SU-DHL-6 (cell line): ENCODE measurements around the gene SLC30A7.

Source experiments
- CTCF ChIP-seq: fragments of 200-600 bp; sonication (generic); IDR thresholded peaks from one replicate; pipeline ENCODE4 v1.5.1; 2017; ENCODE audit warnings: antibody characterized with exemption, mild to moderate bottlenecking, low read length, moderate library complexity; ENCODE audit not compliant: insufficient read depth, poor library complexity, severe bottlenecking
- EZH2phosphoT487 ChIP-seq: fragments of 200-600 bp; sonication (generic), shearing (Covaris generic); conservative IDR thresholded peaks from 2 replicates; pipeline ENCODE4 v1.6.1; 2018; ENCODE audit warnings: mild to moderate bottlenecking, antibody characterized with exemption, low read length, moderate library complexity, mixed read lengths

DNA sequence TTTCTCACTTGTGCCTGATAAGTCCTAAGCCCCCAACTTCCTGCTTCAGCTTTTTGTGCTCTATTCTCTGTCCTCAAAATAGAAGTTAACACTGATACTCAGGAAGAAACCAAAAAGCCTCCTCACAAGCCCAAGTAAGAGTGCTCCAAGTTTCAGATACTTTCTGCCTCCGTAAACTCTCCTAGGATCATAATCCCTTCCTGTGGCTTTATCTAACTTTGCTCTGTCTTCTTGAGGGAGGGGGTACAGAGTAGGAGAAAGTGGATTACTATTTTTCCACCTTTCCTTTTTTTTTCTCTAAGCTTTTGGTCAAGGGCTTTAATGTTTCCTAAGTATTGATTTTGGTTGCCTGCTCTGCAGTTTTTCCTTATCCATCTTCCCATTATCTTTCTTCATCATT is 75.1 kb downstream of the SLC30A7 start:
- no peak for TF ChIP-seq EZH2phosphoT487
- no peak for TF ChIP-seq CTCF
